ENCODE data around the gene TMEM130. TPM values are rescaled to one million over a fixed set of nuclear protein-coding genes. Genes with fewer than 3 reads are reported as not detected.

The TMEM130 gene
- total and polyA plus RNA-seq, 4 donors: not detected

GRCh38 chr7:98807068-98808048, 62.5 kb downstream of the TMEM130 start:
- H3K36me3 ChIP-seq (ENCODE audit: control insufficient read depth in 4 of 4, insufficient read depth in 3 of 4, low read depth in 1 of 4, low read length in 3 of 4): no peaks in the 10 kb centered on the region
- H3K27me3 ChIP-seq (ENCODE audit: control insufficient read depth in 4 of 4, insufficient read depth in 4 of 4, low read length in 3 of 4): no peaks in the 10 kb centered on the region
- no peak for DNase-seq (ENCODE audit: low spot score)
- H3K27ac ChIP-seq (ENCODE audit: low read depth in 1 of 2, low read length in 2 of 2): no peak overlapping the region
- H3K4me1 ChIP-seq (ENCODE audit: control insufficient read depth in 4 of 4, insufficient read depth in 4 of 4, low read length in 3 of 4): no peaks in the 10 kb centered on the region
- WGBS: 74% methylated on average over 11 of the region's 11 CpGs
- no peak for TF ChIP-seq HNF4G (IDR thresholded peaks at IDR 0.05)
- TF ChIP-seq TAF1 (conservative IDR thresholded peaks at IDR 0.05): no peak
- no peak for TF ChIP-seq NR2F2 (IDR thresholded peaks at IDR 0.05)
- TF ChIP-seq FOXA1 (IDR thresholded peaks at IDR 0.05): no peak
- no peak for TF ChIP-seq JUND (IDR thresholded peaks at IDR 0.05)
- TF ChIP-seq, protein P1, sequence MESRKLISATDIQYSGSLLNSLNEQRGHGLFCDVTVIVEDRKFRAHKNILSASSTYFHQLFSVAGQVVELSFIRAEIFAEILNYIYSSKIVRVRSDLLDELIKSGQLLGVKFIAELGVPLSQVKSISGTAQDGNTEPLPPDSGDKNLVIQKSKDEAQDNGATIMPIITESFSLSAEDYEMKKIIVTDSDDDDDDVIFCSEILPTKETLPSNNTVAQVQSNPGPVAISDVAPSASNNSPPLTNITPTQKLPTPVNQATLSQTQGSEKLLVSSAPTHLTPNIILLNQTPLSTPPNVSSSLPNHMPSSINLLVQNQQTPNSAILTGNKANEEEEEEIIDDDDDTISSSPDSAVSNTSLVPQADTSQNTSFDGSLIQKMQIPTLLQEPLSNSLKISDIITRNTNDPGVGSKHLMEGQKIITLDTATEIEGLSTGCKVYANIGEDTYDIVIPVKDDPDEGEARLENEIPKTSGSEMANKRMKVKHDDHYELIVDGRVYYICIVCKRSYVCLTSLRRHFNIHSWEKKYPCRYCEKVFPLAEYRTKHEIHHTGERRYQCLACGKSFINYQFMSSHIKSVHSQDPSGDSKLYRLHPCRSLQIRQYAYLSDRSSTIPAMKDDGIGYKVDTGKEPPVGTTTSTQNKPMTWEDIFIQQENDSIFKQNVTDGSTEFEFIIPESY (IDR thresholded peaks at IDR 0.05): no peak
- peaks cover 0 to 5% (median 1%) of the 10 kb centered on the region in 4 donors for H3K9me3 ChIP-seq (ENCODE audit: control insufficient read depth in 4 of 4, low read length in 3 of 4)
- no peak overlapping the region for H3K9ac ChIP-seq (ENCODE audit: low read depth in 1 of 2, low read length in 2 of 2)
- H3K4me3 ChIP-seq (ENCODE audit: low read depth in 1 of 3, low read length in 3 of 3): no peak overlapping the region

- no peak for DNase-seq (ENCODE audit: low spot score)
- WGBS: 73% methylated on average over 3 of the region's 3 CpGs
- Histone ChIP-seq H3K27ac (ENCODE audit: low read depth in 1 of 2, low read length in 2 of 2) (no peak overlapping the region), H3K4me3 (ENCODE audit: low read depth in 1 of 3, low read length in 3 of 3) (no peak overlapping the region), H3K9ac (ENCODE audit: low read depth in 1 of 2, low read length in 2 of 2) (no peak overlapping the region), H3K9me3 (ENCODE audit: control insufficient read depth in 4 of 4, low read length in 3 of 4) (peaks cover 2 to 9% (median 4%) of the 10 kb centered on the region in 4 donors), H3K4me1 (ENCODE audit: control insufficient read depth in 4 of 4, insufficient read depth in 4 of 4, low read length in 3 of 4) (no peaks in the 10 kb centered on the region), H3K36me3 (ENCODE audit: control insufficient read depth in 4 of 4, insufficient read depth in 3 of 4, low read depth in 1 of 4, low read length in 3 of 4) (no peaks in the 10 kb centered on the region), H3K27me3 (ENCODE audit: control insufficient read depth in 4 of 4, insufficient read depth in 4 of 4, low read length in 3 of 4) (no peaks in the 10 kb centered on the region)
- TF ChIP-seq RAD21 (IDR thresholded peaks at IDR 0.05) (no peak), HNF4G (IDR thresholded peaks at IDR 0.05) (no peak), HNF4A (conservative IDR thresholded peaks at IDR 0.05) (no peak), SP1 (IDR thresholded peaks at IDR 0.05) (no peak), YY1 (IDR thresholded peaks at IDR 0.05) (no peak), TAF1 (conservative IDR thresholded peaks at IDR 0.05) (no peak), FOXA2 (IDR thresholded peaks at IDR 0.05) (no peak), GABPA (IDR thresholded peaks at IDR 0.05 in 1 of 2, conservative IDR thresholded peaks at IDR 0.05 in 1 of 2) (no peak), NR2F2 (IDR thresholded peaks at IDR 0.05) (no peak), EGR1 (IDR thresholded peaks at IDR 0.05; ENCODE audit: low read depth in 2 of 2) (no peak), RXRA (IDR thresholded peaks at IDR 0.05) (no peak), JUND (IDR thresholded peaks at IDR 0.05) (no peak), REST (IDR thresholded peaks at IDR 0.05) (no peak), FOXA1 (IDR thresholded peaks at IDR 0.05) (no peak), ATF3 (IDR thresholded peaks at IDR 0.05) (no peak)
- TF ChIP-seq, protein P2, sequence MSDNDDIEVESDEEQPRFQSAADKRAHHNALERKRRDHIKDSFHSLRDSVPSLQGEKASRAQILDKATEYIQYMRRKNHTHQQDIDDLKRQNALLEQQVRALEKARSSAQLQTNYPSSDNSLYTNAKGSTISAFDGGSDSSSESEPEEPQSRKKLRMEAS (IDR thresholded peaks at IDR 0.05): no peak
- TF ChIP-seq, protein P3, sequence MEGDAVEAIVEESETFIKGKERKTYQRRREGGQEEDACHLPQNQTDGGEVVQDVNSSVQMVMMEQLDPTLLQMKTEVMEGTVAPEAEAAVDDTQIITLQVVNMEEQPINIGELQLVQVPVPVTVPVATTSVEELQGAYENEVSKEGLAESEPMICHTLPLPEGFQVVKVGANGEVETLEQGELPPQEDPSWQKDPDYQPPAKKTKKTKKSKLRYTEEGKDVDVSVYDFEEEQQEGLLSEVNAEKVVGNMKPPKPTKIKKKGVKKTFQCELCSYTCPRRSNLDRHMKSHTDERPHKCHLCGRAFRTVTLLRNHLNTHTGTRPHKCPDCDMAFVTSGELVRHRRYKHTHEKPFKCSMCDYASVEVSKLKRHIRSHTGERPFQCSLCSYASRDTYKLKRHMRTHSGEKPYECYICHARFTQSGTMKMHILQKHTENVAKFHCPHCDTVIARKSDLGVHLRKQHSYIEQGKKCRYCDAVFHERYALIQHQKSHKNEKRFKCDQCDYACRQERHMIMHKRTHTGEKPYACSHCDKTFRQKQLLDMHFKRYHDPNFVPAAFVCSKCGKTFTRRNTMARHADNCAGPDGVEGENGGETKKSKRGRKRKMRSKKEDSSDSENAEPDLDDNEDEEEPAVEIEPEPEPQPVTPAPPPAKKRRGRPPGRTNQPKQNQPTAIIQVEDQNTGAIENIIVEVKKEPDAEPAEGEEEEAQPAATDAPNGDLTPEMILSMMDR (IDR thresholded peaks at IDR 0.05; ENCODE audit: low read depth, low read length, missing input control): no peak
- TF ChIP-seq, protein P1 (IDR thresholded peaks at IDR 0.05): no peak
Observed at GRCh38 chr7:98805956-98806838, 63.6 kb downstream of the TMEM130 start.

Data from liver (tissue), 9 donors.